Tracheal epithelial cell (primary cell): ENCODE measurements around the gene SELENOT. TPM values are rescaled to one million over a fixed set of nuclear protein-coding genes. Genes with fewer than 3 reads are reported as not detected.

Experiments
- total RNA-seq: library from RNA; depleted of rRNA; stranded (reverse); fragments of >200 nt; gene quantifications from 2 replicates; pipeline ENCODE4 v1.2.1, GENCODE V29; 2014

The SELENOT gene
- 182 and 285 TPM in 2 replicates for total RNA-seq

GRCh38 chr3:150603153-150603979, at the start of gene SELENOT:
Gene SELENOT, plus strand, starts transcription at chr3:150603321. Its CDS starts 42 bp downstream, at chr3:150603363.

Other genes starting within 250 kb of the SELENOT start
- 5.3 and 7.0 TPM in 2 replicates for gene TSC22D2, start 195.0 kb upstream of the SELENOT start, total RNA-seq
- 255 and 288 TPM in 2 replicates for gene SERP1, start 56.8 kb upstream of the SELENOT start, total RNA-seq
- gene EIF2A, start 56.5 kb upstream of the SELENOT start, total RNA-seq: 258 and 260 TPM in 2 replicates
- gene ERICH6, start 100.6 kb downstream of the SELENOT start, total RNA-seq: under 0.01 and 0.24 TPM in 2 replicates
- gene SIAH2, start 159.8 kb downstream of the SELENOT start, total RNA-seq: 55.6 and 102 TPM in 2 replicates